WTC11 (cell line): ENCODE results near the gene MAB21L4. TPM values are rescaled to one million over a fixed set of nuclear protein-coding genes. Genes with fewer than 3 reads are reported as not detected.

Experiments
- ATAC-seq: fragments of 200-7000 bp; cut with Tn5 transposase; 2 replicates; pipeline ENCODE4 v1.10.0; 2021; ENCODE audit warnings: mild to moderate bottlenecking, moderate library complexity
- CTCF ChIA-PET: fragments of 300-600 bp; sonication (Branson Sonifier 250); formaldehyde crosslinking; loops from one replicate; lab custom pipeline; 2021; ENCODE audit warnings: antibody characterized with exemption; lab: Charles Lee
- POLR2A ChIA-PET: fragments of 350-600 bp; sonication (Branson Sonifier 250); formaldehyde crosslinking; loops from one replicate; lab custom pipeline; 2021; ENCODE audit warnings: antibody characterized with exemption; lab: Charles Lee
- DNase-seq: peaks from one replicate; pipeline ENCODE4 v3.0.0; 2021; ENCODE audit warnings: low spot score
- H3K27ac Mint-ChIP-seq: 2 replicates; pipeline ENCODE4 v1.8.0; 2021; ENCODE audit warnings: mixed read lengths
- H3K27me3 Mint-ChIP-seq: 2 replicates; pipeline ENCODE4 v1.8.0; 2021; ENCODE audit warnings: low read depth, mild to moderate bottlenecking, moderate library complexity, mixed read lengths
- H3K36me3 Mint-ChIP-seq: 2 replicates; pipeline ENCODE4 v1.8.0; 2021; ENCODE audit warnings: mixed read lengths
- H3K4me1 Mint-ChIP-seq: 2 replicates; pipeline ENCODE4 v1.8.0; 2022; ENCODE audit warnings: mixed read lengths
- H3K4me3 Mint-ChIP-seq: 2 replicates; pipeline ENCODE4 v1.8.0; 2021; ENCODE audit warnings: mild to moderate bottlenecking, moderate library complexity, mixed read lengths
- H3K9me3 Mint-ChIP-seq: 2 replicates; pipeline ENCODE4 v1.8.0; 2021; ENCODE audit warnings: mixed read lengths
- ATF1 ChIP-seq: sonication (generic); formaldehyde crosslinking; IDR thresholded peaks from 2 replicates; pipeline ENCODE4 v1.8.1; 2023; ENCODE audit warnings: mild to moderate bottlenecking, moderate library complexity, missing genetic modification reagents
- E2F4 ChIP-seq: sonication (generic); formaldehyde crosslinking; IDR thresholded peaks from 2 replicates; pipeline ENCODE4 v1.8.1; 2022; ENCODE audit warnings: low read depth, mild to moderate bottlenecking, moderate library complexity, missing genetic modification reagents, borderline replicate concordance
- FOXP1 ChIP-seq: sonication (generic); formaldehyde crosslinking; IDR thresholded peaks from 2 replicates; pipeline ENCODE4 v1.8.0; 2022; ENCODE audit warnings: missing genetic modification reagents, mild to moderate bottlenecking, moderate library complexity, borderline replicate concordance
- HMGXB4 ChIP-seq: sonication (generic); formaldehyde crosslinking; IDR thresholded peaks from 2 replicates; pipeline ENCODE4 v1.8.1; 2023; ENCODE audit warnings: mild to moderate bottlenecking, moderate library complexity, missing genetic modification reagents
- IRF1 ChIP-seq: sonication (generic); formaldehyde crosslinking; IDR thresholded peaks from 2 replicates; pipeline ENCODE4 v1.8.0; 2023; ENCODE audit warnings: missing genetic modification reagents
- NR2C2 ChIP-seq: sonication (generic); formaldehyde crosslinking; IDR thresholded peaks from 2 replicates; pipeline ENCODE4 v1.8.0; 2022; ENCODE audit warnings: mild to moderate bottlenecking, missing genetic modification reagents
- RELA ChIP-seq: sonication (generic); formaldehyde crosslinking; IDR thresholded peaks from 2 replicates; pipeline ENCODE4 v1.8.1; 2022; ENCODE audit warnings: missing genetic modification reagents, mild to moderate bottlenecking, borderline replicate concordance
- ZNF396 ChIP-seq: fragments of 250-450 bp; sonication (Bioruptor Pico); IDR thresholded peaks from 2 replicates; pipeline ENCODE4 v1.8.0; 2021; ENCODE audit warnings: mild to moderate bottlenecking, moderate library complexity, borderline replicate concordance
- ZNF671 ChIP-seq: fragments of 250-450 bp; sonication (Bioruptor Pico); IDR thresholded peaks from 2 replicates; pipeline ENCODE4 v1.8.0; 2021; ENCODE audit warnings: mild to moderate bottlenecking
- total RNA-seq: library from RNA; stranded (reverse); gene quantifications from 3 replicates; pipeline ENCODE4 v1.2.3, GENCODE V29; 2021
- TF ChIP-seq, protein P1 (sequence below): sonication (generic); formaldehyde crosslinking; conservative IDR thresholded peaks from 2 replicates; pipeline ENCODE4 v1.8.1; 2023; ENCODE audit warnings: mild to moderate bottlenecking, low read depth, missing genetic modification reagents, moderate library complexity
- TF ChIP-seq, protein P2 (sequence below): sonication (generic); formaldehyde crosslinking; conservative IDR thresholded peaks from 2 replicates; pipeline ENCODE4 v1.8.1; 2022; ENCODE audit warnings: mild to moderate bottlenecking, missing genetic modification reagents
- TF ChIP-seq, protein P3 (sequence below): fragments of 250-450 bp; sonication (Bioruptor Pico); IDR thresholded peaks from 2 replicates; pipeline ENCODE4 v1.9.0; 2021; ENCODE audit warnings: mild to moderate bottlenecking
- TF ChIP-seq, protein P4 (sequence below): sonication (generic); formaldehyde crosslinking; IDR thresholded peaks from 2 replicates; pipeline ENCODE4 v1.8.1; 2022; ENCODE audit warnings: mild to moderate bottlenecking, moderate library complexity, missing genetic modification reagents
- TF ChIP-seq, protein P5 (sequence below): sonication (generic); formaldehyde crosslinking; IDR thresholded peaks from 2 replicates; pipeline ENCODE4 v1.8.0; 2023; ENCODE audit warnings: missing genetic modification reagents, mild to moderate bottlenecking, borderline replicate concordance

MAB21L4 gene
- total RNA-seq, 1 experiment from 2014 or later: not detected

GRCh38 chr2:240919161-240919781 is 23.3 kb upstream of the MAB21L4 start:
- Mint-ChIP-seq H3K4me3 (no peak overlapping the region), H3K27me3 (peaks cover 6% of the 10 kb centered on the region), H3K27ac (no peak overlapping the region), H3K9me3 (no peaks in the 10 kb centered on the region), H3K36me3 (no peaks in the 10 kb centered on the region), H3K4me1 (no peaks in the 10 kb centered on the region)
- TF ChIP-seq NR2C2 (CRISPR knock-in tag): no peak
- TF ChIP-seq E2F4: no peak
- no peak for TF ChIP-seq HMGXB4 (CRISPR knock-in tag)
- TF ChIP-seq, protein P1, sequence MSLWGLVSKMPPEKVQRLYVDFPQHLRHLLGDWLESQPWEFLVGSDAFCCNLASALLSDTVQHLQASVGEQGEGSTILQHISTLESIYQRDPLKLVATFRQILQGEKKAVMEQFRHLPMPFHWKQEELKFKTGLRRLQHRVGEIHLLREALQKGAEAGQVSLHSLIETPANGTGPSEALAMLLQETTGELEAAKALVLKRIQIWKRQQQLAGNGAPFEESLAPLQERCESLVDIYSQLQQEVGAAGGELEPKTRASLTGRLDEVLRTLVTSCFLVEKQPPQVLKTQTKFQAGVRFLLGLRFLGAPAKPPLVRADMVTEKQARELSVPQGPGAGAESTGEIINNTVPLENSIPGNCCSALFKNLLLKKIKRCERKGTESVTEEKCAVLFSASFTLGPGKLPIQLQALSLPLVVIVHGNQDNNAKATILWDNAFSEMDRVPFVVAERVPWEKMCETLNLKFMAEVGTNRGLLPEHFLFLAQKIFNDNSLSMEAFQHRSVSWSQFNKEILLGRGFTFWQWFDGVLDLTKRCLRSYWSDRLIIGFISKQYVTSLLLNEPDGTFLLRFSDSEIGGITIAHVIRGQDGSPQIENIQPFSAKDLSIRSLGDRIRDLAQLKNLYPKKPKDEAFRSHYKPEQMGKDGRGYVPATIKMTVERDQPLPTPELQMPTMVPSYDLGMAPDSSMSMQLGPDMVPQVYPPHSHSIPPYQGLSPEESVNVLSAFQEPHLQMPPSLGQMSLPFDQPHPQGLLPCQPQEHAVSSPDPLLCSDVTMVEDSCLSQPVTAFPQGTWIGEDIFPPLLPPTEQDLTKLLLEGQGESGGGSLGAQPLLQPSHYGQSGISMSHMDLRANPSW (CRISPR knock-in tag): no peak
- TF ChIP-seq, protein P2, sequence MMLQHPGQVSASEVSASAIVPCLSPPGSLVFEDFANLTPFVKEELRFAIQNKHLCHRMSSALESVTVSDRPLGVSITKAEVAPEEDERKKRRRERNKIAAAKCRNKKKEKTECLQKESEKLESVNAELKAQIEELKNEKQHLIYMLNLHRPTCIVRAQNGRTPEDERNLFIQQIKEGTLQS (CRISPR knock-in tag): no peak
- TF ChIP-seq FOXP1 (CRISPR knock-in tag): no peak
- TF ChIP-seq IRF1 (CRISPR knock-in tag): no peak
- TF ChIP-seq, protein P3, sequence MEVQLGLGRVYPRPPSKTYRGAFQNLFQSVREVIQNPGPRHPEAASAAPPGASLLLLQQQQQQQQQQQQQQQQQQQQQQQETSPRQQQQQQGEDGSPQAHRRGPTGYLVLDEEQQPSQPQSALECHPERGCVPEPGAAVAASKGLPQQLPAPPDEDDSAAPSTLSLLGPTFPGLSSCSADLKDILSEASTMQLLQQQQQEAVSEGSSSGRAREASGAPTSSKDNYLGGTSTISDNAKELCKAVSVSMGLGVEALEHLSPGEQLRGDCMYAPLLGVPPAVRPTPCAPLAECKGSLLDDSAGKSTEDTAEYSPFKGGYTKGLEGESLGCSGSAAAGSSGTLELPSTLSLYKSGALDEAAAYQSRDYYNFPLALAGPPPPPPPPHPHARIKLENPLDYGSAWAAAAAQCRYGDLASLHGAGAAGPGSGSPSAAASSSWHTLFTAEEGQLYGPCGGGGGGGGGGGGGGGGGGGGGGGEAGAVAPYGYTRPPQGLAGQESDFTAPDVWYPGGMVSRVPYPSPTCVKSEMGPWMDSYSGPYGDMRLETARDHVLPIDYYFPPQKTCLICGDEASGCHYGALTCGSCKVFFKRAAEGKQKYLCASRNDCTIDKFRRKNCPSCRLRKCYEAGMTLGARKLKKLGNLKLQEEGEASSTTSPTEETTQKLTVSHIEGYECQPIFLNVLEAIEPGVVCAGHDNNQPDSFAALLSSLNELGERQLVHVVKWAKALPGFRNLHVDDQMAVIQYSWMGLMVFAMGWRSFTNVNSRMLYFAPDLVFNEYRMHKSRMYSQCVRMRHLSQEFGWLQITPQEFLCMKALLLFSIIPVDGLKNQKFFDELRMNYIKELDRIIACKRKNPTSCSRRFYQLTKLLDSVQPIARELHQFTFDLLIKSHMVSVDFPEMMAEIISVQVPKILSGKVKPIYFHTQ (CRISPR knock-in tag): no peak
- TF ChIP-seq ATF1 (CRISPR knock-in tag): no peak
- no peak for TF ChIP-seq ZNF671
- TF ChIP-seq, protein P4, sequence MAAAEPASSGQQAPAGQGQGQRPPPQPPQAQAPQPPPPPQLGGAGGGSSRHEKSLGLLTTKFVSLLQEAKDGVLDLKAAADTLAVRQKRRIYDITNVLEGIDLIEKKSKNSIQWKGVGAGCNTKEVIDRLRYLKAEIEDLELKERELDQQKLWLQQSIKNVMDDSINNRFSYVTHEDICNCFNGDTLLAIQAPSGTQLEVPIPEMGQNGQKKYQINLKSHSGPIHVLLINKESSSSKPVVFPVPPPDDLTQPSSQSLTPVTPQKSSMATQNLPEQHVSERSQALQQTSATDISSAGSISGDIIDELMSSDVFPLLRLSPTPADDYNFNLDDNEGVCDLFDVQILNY: no peak
- no peak for TF ChIP-seq RELA (CRISPR knock-in tag)
- TF ChIP-seq ZNF396 (CRISPR knock-in tag): no peak
- TF ChIP-seq, protein P5, sequence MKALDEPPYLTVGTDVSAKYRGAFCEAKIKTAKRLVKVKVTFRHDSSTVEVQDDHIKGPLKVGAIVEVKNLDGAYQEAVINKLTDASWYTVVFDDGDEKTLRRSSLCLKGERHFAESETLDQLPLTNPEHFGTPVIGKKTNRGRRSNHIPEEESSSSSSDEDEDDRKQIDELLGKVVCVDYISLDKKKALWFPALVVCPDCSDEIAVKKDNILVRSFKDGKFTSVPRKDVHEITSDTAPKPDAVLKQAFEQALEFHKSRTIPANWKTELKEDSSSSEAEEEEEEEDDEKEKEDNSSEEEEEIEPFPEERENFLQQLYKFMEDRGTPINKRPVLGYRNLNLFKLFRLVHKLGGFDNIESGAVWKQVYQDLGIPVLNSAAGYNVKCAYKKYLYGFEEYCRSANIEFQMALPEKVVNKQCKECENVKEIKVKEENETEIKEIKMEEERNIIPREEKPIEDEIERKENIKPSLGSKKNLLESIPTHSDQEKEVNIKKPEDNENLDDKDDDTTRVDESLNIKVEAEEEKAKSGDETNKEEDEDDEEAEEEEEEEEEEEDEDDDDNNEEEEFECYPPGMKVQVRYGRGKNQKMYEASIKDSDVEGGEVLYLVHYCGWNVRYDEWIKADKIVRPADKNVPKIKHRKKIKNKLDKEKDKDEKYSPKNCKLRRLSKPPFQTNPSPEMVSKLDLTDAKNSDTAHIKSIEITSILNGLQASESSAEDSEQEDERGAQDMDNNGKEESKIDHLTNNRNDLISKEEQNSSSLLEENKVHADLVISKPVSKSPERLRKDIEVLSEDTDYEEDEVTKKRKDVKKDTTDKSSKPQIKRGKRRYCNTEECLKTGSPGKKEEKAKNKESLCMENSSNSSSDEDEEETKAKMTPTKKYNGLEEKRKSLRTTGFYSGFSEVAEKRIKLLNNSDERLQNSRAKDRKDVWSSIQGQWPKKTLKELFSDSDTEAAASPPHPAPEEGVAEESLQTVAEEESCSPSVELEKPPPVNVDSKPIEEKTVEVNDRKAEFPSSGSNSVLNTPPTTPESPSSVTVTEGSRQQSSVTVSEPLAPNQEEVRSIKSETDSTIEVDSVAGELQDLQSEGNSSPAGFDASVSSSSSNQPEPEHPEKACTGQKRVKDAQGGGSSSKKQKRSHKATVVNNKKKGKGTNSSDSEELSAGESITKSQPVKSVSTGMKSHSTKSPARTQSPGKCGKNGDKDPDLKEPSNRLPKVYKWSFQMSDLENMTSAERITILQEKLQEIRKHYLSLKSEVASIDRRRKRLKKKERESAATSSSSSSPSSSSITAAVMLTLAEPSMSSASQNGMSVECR (CRISPR knock-in tag): no peak
- ATAC-seq (no peak), DNase-seq (no peak)
- CTCF ChIA-PET: no interaction called here
- POLR2A ChIA-PET: no interaction called here
